DMS53 treated with DMSO at 0.1 percent for 48 hours (cell line): Measurements from ENCODE around the gene PPP2R2C.

ENCODE experiments used
- DNase-seq: peaks from one replicate; lab custom pipeline; 2025; ENCODE audit not compliant: unreplicated experiment; lab: John Stamatoyannopoulos, UW

Gene PPP2R2C

DNA sequence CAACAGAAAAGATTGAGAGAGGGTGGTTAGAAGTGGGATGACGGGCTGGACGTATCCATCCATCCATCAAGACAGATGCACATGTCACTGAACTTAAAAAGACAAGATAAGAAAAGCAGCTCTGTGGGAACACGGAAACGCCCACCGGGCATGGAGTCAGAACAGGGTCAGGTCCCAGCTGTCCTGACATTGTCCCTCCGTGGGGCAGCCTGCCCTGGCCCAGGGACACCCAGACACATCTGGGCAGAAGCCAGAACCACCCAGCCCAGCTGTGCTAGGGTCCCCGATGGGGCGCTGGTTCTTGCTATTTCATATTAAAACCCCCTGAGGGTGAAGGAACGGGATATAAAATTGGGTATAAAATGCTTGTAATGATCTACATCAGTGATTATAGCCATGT lies 88.5 kb downstream of the PPP2R2C start:
- DNase-seq, result no peak

GRCh38 chr4:6383009-6383404 lies 89.4 kb downstream of the PPP2R2C start:
- no peak for DNase-seq

- DNase-seq, result no peak
Measured at GRCh38 chr4:6381571-6382123, 90.8 kb downstream of the PPP2R2C start.

GRCh38 chr4:6380746-6381410 lies 91.5 kb downstream of the PPP2R2C start:
- no peak for DNase-seq

GRCh38 chr4:6379767-6380745 lies 92.4 kb downstream of the PPP2R2C start:
- no peak for DNase-seq

GRCh38 chr4:6378493-6379445 lies 93.6 kb downstream of the PPP2R2C start:
- no peak for DNase-seq

DNA sequence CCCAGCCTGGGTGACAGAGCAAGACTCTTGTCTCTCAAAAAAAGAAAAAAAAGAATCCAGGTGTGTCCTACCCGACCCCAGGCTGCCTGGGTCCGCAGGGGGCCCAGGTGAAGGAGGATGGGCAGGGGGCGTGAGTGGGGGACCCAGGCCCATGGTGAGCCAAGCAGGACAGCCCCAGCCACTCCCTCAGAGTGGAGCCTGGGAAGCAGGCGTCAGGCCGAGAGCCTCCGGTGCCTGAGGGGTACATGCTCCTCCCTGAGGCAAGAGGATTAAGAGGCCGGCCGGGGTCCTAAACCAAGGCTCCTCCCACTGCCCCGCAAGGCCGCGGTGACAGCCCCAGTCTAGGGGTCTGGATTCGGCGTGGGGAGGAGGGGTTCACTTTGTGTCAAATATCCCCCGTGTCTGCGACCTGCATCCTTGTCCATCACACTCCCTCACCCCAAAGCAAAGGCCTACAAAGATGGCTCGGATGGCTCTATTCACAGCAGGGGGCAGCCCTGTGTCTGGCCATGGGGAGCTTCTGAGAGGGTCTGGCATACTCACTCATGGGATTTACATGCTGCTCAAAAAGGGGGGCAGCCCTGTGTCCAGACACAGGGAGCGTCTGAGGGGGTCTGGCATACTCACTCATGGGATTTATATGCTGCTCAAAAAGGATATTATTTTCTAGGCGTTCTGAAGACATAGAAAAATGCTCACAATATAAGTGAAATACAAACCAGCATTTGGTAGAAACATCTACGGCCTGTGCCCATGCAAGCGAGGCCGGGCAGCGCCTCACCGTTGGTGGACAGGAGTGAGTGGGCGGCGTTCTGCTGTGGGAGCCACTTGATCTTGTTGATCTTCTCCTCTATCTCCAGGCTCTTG lies 94.6 kb downstream of the PPP2R2C start:
- no peak for DNase-seq

GRCh38 chr4:6375620-6376295 lies 96.7 kb downstream of the PPP2R2C start:
- DNase-seq, result no peak

DNA sequence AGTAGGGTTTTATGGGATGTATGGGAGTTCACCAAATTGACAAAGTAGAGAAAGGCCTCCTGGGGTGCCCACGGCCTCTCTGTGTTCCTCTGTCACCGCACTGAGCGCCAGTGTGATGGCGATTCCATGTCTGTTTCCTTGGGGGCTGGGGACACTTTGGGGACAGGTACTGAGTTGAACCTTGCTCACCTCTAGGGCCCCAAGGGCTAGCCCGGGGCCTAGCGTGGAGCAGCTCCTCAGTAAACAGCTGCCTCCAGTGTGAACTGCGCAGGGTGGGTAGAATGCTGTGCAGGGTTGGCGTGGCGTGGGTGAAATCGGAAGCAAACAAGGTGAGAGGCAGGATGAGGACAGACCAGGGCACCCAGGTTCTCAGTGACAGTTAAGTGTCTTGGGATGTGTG lies 97.8 kb downstream of the PPP2R2C start:
- DNase-seq, result no peak

DNA sequence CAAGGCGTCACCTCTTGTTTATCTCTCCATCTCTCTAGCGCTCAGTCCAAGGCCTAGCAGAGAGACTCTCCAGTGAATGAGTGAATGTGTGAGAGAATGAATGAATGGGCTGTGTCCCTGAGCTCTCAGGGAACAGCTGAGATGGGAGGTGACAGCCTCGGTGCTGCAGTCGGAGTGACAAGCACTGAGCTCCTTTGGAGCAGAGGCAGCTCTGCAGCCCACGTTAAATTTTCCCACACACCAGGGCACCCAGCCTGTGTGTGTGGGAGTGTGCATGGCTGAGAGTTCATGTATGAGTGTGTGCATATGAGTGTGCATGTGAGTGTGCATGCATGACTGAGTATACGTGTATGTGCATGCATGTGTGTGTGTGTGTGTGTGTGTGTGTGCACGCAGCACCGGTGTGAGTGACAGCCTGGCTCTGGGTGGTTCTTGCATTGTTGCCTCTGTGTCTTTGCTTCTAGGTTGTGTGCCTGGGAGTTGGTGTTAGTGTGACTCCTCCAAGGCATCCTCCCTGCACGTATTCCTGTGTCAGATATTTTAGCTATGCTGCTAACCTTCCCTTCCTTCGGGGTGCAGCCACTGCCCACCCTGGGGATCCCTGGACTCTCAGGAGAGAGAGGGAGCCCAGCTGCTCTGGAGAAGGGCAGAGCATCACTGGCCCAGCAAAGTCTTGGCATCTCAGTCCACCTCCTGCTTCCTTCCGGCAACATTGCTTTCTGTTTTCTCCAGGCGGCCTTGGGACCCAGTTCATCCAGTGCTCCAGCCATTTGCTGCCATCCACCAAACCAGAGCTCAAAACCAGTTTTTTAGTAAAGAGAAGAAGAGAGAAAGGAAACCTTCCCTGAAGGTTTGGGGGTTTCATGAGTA lies 98.6 kb downstream of the PPP2R2C start:
- no peak for DNase-seq

GRCh38 chr4:6372649-6373525 lies 99.5 kb downstream of the PPP2R2C start:
- peak; percentile 70 for DNase-seq

GRCh38 chr4:6371812-6372211 lies 100.6 kb downstream of the PPP2R2C start:
- DNase-seq, result no peak

- no peak for DNase-seq
Measured at GRCh38 chr4:6371271-6371670, 101.1 kb downstream of the PPP2R2C start.

DNA sequence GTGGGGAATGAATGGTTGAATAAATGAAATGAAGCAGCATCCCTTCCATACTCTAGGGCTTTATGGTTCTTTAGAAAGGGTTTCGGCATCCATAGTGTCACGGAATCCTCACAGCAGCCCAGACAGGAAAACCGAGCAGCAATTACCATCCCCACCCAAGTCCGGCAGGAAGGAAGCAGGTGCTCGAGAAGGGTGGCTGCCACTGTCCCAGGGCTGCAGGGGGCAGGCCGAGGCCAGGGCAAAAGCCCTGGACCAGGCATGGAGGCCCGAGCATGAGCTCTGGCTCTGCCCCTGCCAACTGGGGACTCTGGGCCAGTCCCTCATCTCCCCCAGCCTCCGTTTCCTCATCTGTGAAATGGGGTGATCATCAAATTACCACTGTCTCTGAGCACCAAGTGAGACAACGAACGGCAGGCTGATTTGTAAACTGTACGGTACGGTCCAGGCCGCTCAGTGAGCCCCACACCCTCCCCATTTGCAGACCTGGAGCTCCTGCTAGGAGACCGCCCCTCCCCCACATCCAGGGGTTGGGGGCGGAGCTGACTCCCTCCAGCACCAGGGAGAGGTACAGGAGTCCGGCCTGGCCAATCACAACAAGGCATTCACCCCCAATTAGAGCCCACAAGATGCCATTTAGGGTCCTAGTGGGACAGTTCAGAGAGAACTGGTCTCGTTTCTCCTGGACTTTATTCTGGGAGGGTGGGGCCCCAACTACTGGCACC lies 102.3 kb downstream of the PPP2R2C start:
- DNase-seq, result no peak

DNA sequence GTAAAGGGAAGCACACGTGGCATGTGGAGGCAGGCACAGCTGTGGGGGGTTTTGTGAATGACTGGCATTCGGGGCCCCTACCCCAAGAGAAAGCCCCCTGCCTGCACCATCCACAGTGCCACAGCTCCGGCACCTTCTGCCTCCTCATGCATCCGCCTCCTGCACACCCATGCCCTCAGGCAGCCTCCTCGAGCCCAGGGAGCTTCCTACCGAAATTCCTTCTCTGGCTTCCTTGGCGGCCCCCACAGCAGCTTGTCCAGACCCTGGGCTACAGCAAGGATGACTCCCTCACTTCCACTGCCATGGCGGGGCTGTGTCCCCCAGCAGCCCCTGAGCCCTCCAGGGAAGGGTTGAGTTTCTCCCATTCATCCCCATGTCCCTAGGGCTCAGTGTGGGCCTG lies 102.9 kb downstream of the PPP2R2C start:
- no peak for DNase-seq

DNA sequence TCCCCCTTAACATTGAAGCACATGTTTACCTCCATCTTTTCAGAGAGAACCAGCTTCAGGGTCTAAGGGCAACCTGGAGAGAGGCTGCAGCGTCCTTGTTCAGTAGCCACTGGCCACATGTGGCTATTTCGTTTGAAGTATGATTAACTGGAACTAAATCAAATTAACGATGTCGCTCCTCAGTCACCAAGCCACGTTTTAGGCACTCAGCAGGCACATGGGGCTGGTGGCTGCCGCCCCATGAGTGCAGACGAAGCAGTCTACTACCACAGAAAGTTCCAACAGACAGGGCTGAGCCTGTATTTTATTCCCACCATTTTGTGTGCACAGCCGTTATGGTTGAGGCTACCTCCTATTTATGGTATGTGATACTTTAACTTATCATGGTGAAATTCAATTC lies 103.4 kb downstream of the PPP2R2C start:
- no peak for DNase-seq

GRCh38 chr4:6368601-6369000 lies 103.8 kb downstream of the PPP2R2C start:
- no peak for DNase-seq
